H1 (cell line): ENCODE measurements around the gene TSPAN9. TPM values are rescaled to one million over a fixed set of nuclear protein-coding genes. Genes with fewer than 3 reads are reported as not detected.

Experiments used
- CTCF ChIA-PET: fragments of 300-600 bp; sonication (Branson Sonifier 250); formaldehyde crosslinking; loops from one replicate; lab custom pipeline; 2021; ENCODE audit not compliant: partially characterized antibody; lab: Charles Lee
- POLR2A ChIA-PET: fragments of 300-600 bp; sonication (Branson Sonifier 250); formaldehyde crosslinking; loops from one replicate; lab custom pipeline; 2021; ENCODE audit warnings: inconsistent platforms; ENCODE audit not compliant: partially characterized antibody; lab: Charles Lee
- DNase-seq, 2 experiments: peaks; one replicate each; pipeline versions ENCODE4 v3.0.0 to v3.0.0-alpha.2; 2010 to 2022; ENCODE audit warnings: low spot score in 2 of 2, low read depth in 1 of 2, mixed read lengths in 1 of 2
- FAIRE-seq: peaks from 2 replicates; lab custom pipeline; 2011; peaks lifted over from hg19 to GRCh38; lab: Jason Lieb, UNC
- H2AFZ ChIP-seq: 2 replicates; pipeline ENCODE4 v1.8.1; 2012; ENCODE audit warnings: low read length, inconsistent platforms
- H2AK5ac ChIP-seq: 2 replicates; pipeline ENCODE4 v1.6.1; 2013; ENCODE audit warnings: low read depth, low read length
- H2BK120ac ChIP-seq: replicated peaks from 2 replicates; pipeline ENCODE3; 2013; ENCODE audit warnings: low read depth, low read length, inconsistent platforms
- H2BK12ac ChIP-seq: 2 replicates; pipeline ENCODE4 v1.6.1; 2013; ENCODE audit warnings: low read depth, low read length
- H2BK15ac ChIP-seq: 2 replicates; pipeline ENCODE4 v1.6.1; 2013; ENCODE audit warnings: low read length
- H2BK20ac ChIP-seq: 2 replicates; pipeline ENCODE4 v1.6.1; 2013; ENCODE audit warnings: low read length
- H2BK5ac ChIP-seq: 2 replicates; pipeline ENCODE4 v1.6.1; 2013; ENCODE audit warnings: low read depth, low read length
- H3K14ac ChIP-seq: 2 replicates; pipeline ENCODE4 v1.6.1; 2013; ENCODE audit warnings: inconsistent platforms; ENCODE audit not compliant: insufficient read length
- H3K18ac ChIP-seq: 2 replicates; pipeline ENCODE4 v1.6.1; 2013; ENCODE audit warnings: low read length; ENCODE audit errors: extremely low read depth
- H3K23ac ChIP-seq: 2 replicates; pipeline ENCODE4 v1.6.1; 2013; ENCODE audit warnings: inconsistent platforms; ENCODE audit not compliant: insufficient read length
- H3K23me2 ChIP-seq: 2 replicates; pipeline ENCODE4 v1.6.1; 2013; ENCODE audit warnings: low read depth, low read length
- H3K27ac ChIP-seq: 2 replicates; pipeline ENCODE4 v1.6.1; 2011; ENCODE audit warnings: low read depth, low read length, inconsistent platforms
- H3K27me3 ChIP-seq, 4 experiments: replicated peaks in 1 of 4; 1 replicate in 1 of 4; 2 replicates in 3 of 4; pipeline versions ENCODE4 v1.6.1 to v1.8.1; 2011 to 2013; ENCODE audit warnings: low read length in 3 of 4, mild to moderate bottlenecking in 3 of 4, inconsistent platforms in 2 of 4, mixed read lengths in 2 of 4, moderate library complexity in 1 of 4; ENCODE audit not compliant: control insufficient read depth in 3 of 4, insufficient read depth in 3 of 4; ENCODE audit errors: extremely low read depth in 1 of 4
- H3K36me3 ChIP-seq, 4 experiments: 2 replicates each; pipeline versions ENCODE4 v1.6.1 to v1.8.1; 2011 to 2013; ENCODE audit warnings: mild to moderate bottlenecking in 4 of 4, low read length in 3 of 4, moderate library complexity in 2 of 4, control low read depth in 1 of 4, inconsistent platforms in 1 of 4; ENCODE audit not compliant: insufficient read depth in 4 of 4, control insufficient read depth in 2 of 4
- H3K4ac ChIP-seq: replicated peaks from 2 replicates; pipeline ENCODE3; 2013; ENCODE audit warnings: low read length, low read depth, mixed read lengths, inconsistent platforms; ENCODE audit not compliant: insufficient read length
- H3K4me1 ChIP-seq, 4 experiments: replicated peaks in 1 of 4; 1 replicate in 1 of 4; 2 replicates in 3 of 4; pipeline versions ENCODE4 v1.6.1 to v1.8.1; 2011 to 2013; ENCODE audit warnings: low read length in 3 of 4, inconsistent platforms in 2 of 4, mixed read lengths in 1 of 4; ENCODE audit not compliant: insufficient read depth in 4 of 4, control insufficient read depth in 3 of 4
- H3K4me2 ChIP-seq, 2 experiments: 2 replicates each; pipeline versions ENCODE4 v1.6.1 to v1.8.1; 2011 to 2013; ENCODE audit warnings: low read depth in 2 of 2, low read length in 2 of 2, control low read depth in 1 of 2, inconsistent platforms in 1 of 2, mild to moderate bottlenecking in 1 of 2; ENCODE audit not compliant: insufficient read depth in 1 of 2
- H3K4me3 ChIP-seq, 4 experiments: fragments of 200-600, 300-600 bp in 1 of 4; sonication (generic), shearing (Covaris generic), sonication (Bioruptor Twin) in 1 of 4; 2 replicates each; pipeline versions ENCODE4 v1.5.1 to v1.8.1; 2011 to 2016; ENCODE audit warnings: low read length in 4 of 4, low read depth in 3 of 4, control low read depth in 2 of 4, inconsistent platforms in 2 of 4, mild to moderate bottlenecking in 2 of 4, mixed read lengths in 1 of 4, moderate library complexity in 1 of 4; ENCODE audit not compliant: insufficient read depth in 2 of 4; ENCODE audit errors: extremely low read depth in 1 of 4
- H3K56ac ChIP-seq: replicated peaks from 2 replicates; pipeline ENCODE3; 2013; ENCODE audit warnings: low read depth, mild to moderate bottlenecking, mixed read lengths, low read length, inconsistent platforms; ENCODE audit not compliant: insufficient read length
- H3K79me1 ChIP-seq: 2 replicates; pipeline ENCODE4 v1.6.1; 2013; ENCODE audit warnings: low read depth, low read length, control low read depth
- H3K79me2 ChIP-seq, 2 experiments: 2 replicates each; pipeline versions ENCODE4 v1.6.1 to v1.8.1; 2012 to 2013; ENCODE audit warnings: low read length in 2 of 2, mild to moderate bottlenecking in 2 of 2, inconsistent platforms in 1 of 2; ENCODE audit not compliant: insufficient read depth in 2 of 2, control insufficient read depth in 1 of 2
- H3K9ac ChIP-seq, 4 experiments: replicated peaks in 1 of 4; 1 replicate in 1 of 4; 2 replicates in 3 of 4; pipeline versions ENCODE4 v1.6.1 to v1.8.1; 2011 to 2013; ENCODE audit warnings: low read depth in 3 of 4, low read length in 3 of 4, control low read depth in 2 of 4, mild to moderate bottlenecking in 2 of 4, moderate library complexity in 2 of 4, inconsistent platforms in 1 of 4; ENCODE audit errors: extremely low read depth in 1 of 4
- H3K9me3 ChIP-seq, 2 experiments: 2 replicates each; pipeline versions ENCODE4 v1.6.1 to v1.8.1; 2012 to 2013; ENCODE audit warnings: mild to moderate bottlenecking in 2 of 2, moderate library complexity in 2 of 2, control low read depth in 1 of 2, inconsistent platforms in 1 of 2, low read depth in 1 of 2, low read length in 1 of 2, mixed read lengths in 1 of 2; ENCODE audit not compliant: insufficient read depth in 2 of 2
- H4K20me1 ChIP-seq, 2 experiments: replicated peaks in 1 of 2; 2 replicates each; pipeline versions ENCODE3 to v1.8.1; 2011 to 2013; ENCODE audit warnings: inconsistent platforms in 2 of 2, low read length in 2 of 2, mild to moderate bottlenecking in 1 of 2; ENCODE audit not compliant: insufficient read depth in 2 of 2, control insufficient read depth in 1 of 2
- H4K5ac ChIP-seq: 2 replicates; pipeline ENCODE4 v1.6.1; 2013; ENCODE audit warnings: low read length, low read depth, mixed read lengths, inconsistent platforms; ENCODE audit not compliant: insufficient read length
- H4K8ac ChIP-seq: 2 replicates; pipeline ENCODE4 v1.8.0; 2013; ENCODE audit warnings: mild to moderate bottlenecking, moderate library complexity, low read length, inconsistent platforms; ENCODE audit not compliant: insufficient read depth; ENCODE audit errors: extremely low read depth
- H4K91ac ChIP-seq: replicated peaks from 2 replicates; pipeline ENCODE3; 2013; ENCODE audit warnings: low read length, mixed read lengths, inconsistent platforms; ENCODE audit not compliant: insufficient read length
- CBX8 ChIP-seq: fragments of 300-800, 300-1000 bp; sonication (generic); IDR thresholded peaks from 2 replicates; pipeline ENCODE4 v1.7.1; 2016; ENCODE audit warnings: low read depth, low read length, borderline replicate concordance
- POU5F1 ChIP-seq: IDR thresholded peaks from 2 replicates; pipeline ENCODE4 v1.6.1; 2011; ENCODE audit warnings: low read depth, mild to moderate bottlenecking, low read length, moderate library complexity
- RXRA ChIP-seq: IDR thresholded peaks from 2 replicates; pipeline ENCODE4 v1.6.1; 2011; ENCODE audit warnings: low read depth, mild to moderate bottlenecking, low read length, moderate library complexity; ENCODE audit not compliant: insufficient read depth
- SP1 ChIP-seq: IDR thresholded peaks from 2 replicates; pipeline ENCODE4 v1.6.1; 2011; ENCODE audit warnings: low read depth, low read length
- TCF12 ChIP-seq: IDR thresholded peaks from 2 replicates; pipeline ENCODE4 v1.6.1; 2011; ENCODE audit warnings: low read depth, mild to moderate bottlenecking, low read length
- whole genome bisulfite sequencing, 2 experiments: shearing (Covaris generic) in 1 of 2; methylation state at CpG; one replicate each; pipeline versions ENCODE4 v1.1.6 to v1.1.7; 2013 to 2015; ENCODE audit warnings: low lambda C conversion rate in 2 of 2, mixed read lengths in 2 of 2, inconsistent platforms in 1 of 2, low coverage in 1 of 2, missing lambda C conversion rate in 1 of 2; ENCODE audit not compliant: insufficient replicate concordance in 2 of 2, insufficient coverage in 1 of 2, insufficient read length in 1 of 2; ENCODE audit errors: extremely low coverage in 1 of 2, missing lambda C conversion rate in 1 of 2; 5-methylcytosine and 5-hydroxymethylcytosine counted together
- polyA plus RNA-seq, 7 experiments: library from polyadenylated mRNA; depleted of rRNA in 3 of 7; stranded (reverse) in 5 of 7; unstranded in 2 of 7; fragments of >200 nt in 5 of 7; fragments of 200-250 nt in 2 of 7; gene quantifications; 1 replicate in 5 of 7; 2 replicates in 1 of 7; 4 replicates in 1 of 7; pipeline versions ENCODE4 v1.2.1 to v1.2.3, GENCODE V29; 2011 to 2013; ENCODE audit warnings: missing spikeins in 2 of 7, mixed read lengths in 2 of 7
- total RNA-seq: library from RNA; stranded (reverse); fragmentation: NEBNext Ultra II Directional; extraction: Animal tissue kit (Norgen Biotek cat#: 25700); gene quantifications from 2 replicates; pipeline ENCODE4 v1.2.1, GENCODE V29; 2021
- TF ChIP-seq, protein P1 (sequence below): IDR thresholded peaks from 2 replicates; pipeline ENCODE4 v1.6.1; 2012; ENCODE audit warnings: low read length, inconsistent platforms

TSPAN9 gene
- total and polyA plus RNA-seq, 2 of the 8 experiments (the other 6 are each of a cell fraction or from before 2014, with no cell fraction given) = 11.5 to 29.1 TPM

DNA sequence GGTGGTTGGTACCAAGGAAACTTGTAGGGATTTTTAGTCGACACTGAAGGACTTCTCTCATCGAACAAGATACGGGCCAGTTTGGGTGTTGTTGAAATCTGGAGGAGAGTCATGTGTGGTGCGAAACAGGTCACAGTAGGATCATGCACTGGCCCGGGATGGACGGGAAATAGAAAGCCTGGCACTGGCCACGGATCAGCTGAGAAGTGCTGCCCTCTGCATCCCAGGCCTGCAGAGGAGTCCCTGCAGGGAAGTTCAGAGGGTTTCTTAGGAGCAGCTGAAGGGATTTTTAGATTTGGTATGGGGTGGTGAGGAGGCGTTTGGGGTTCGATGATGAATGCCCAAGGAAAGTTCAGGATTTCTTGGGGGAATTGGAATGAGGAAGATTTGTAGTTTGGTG is 63.1 kb downstream of the TSPAN9 start:
- Histone ChIP-seq H3K27ac (no peak overlapping the region), H3K9ac (no peak overlapping the region), H4K20me1 (no peaks in the 10 kb centered on the region), H3K56ac (no peak overlapping the region), H3K4me1 (peaks cover 2 to 29% (median 19%) of the 10 kb centered on the region in 4 experiments), H4K5ac (no peak overlapping the region), H3K4me3 (no peak overlapping the region), H3K79me1 (no peaks in the 10 kb centered on the region; the same call in 1 of the 2 replicates), H3K4me2 (no peak overlapping the region), H3K23ac (no peak overlapping the region), H3K9me3 (no peaks in the 10 kb centered on the region; a peak in 1 of 4 replicates), H2BK12ac (0 out of 2 replicates have a peak overlapping the region, but pooled peaks have one; percentile 50), H4K8ac (no peak overlapping the region), H2AK5ac (no peak overlapping the region), H3K18ac (no peak overlapping the region), H3K36me3 (no peaks in the 10 kb centered on the region), H3K23me2 (no peaks in the 10 kb centered on the region), H2AFZ (no peak overlapping the region), H3K4ac (no peak overlapping the region), H3K27me3 (no peaks in the 10 kb centered on the region), H2BK15ac (no peak overlapping the region), H2BK20ac (no peak overlapping the region), H3K79me2 (no peaks in the 10 kb centered on the region), H4K91ac (no peak overlapping the region), H3K14ac (no peak overlapping the region), H2BK120ac (no peak overlapping the region), H2BK5ac (no peak overlapping the region)
- ChIA-PET CTCF (interaction anchor here (0.9 to 16.5 kb wide), 18 partner anchors 9 to 173 kb away, joined by 3 to 448 read pairs (median 6); no protein-coding TSS in a partner anchor), POLR2A (interaction anchor here (0.6 to 2.0 kb wide), 3 partner anchors 14 to 329 kb away, joined by 3 to 4 read pairs (median 3); no protein-coding TSS in a partner anchor)
- FAIRE-seq = no peak
- WGBS, 2 experiments = 96 to 100% methylated on average over 2 to 9 of the region's 9 CpGs
- DNase-seq = peak in 1 of 2 experiments; percentile 43
- no peak for TF ChIP-seq TCF12
- TF ChIP-seq POU5F1 = no peak
- TF ChIP-seq, protein P1, sequence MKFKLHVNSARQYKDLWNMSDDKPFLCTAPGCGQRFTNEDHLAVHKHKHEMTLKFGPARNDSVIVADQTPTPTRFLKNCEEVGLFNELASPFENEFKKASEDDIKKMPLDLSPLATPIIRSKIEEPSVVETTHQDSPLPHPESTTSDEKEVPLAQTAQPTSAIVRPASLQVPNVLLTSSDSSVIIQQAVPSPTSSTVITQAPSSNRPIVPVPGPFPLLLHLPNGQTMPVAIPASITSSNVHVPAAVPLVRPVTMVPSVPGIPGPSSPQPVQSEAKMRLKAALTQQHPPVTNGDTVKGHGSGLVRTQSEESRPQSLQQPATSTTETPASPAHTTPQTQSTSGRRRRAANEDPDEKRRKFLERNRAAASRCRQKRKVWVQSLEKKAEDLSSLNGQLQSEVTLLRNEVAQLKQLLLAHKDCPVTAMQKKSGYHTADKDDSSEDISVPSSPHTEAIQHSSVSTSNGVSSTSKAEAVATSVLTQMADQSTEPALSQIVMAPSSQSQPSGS = no peak
- TF ChIP-seq CBX8 = no peak
- TF ChIP-seq SP1 = no peak
- no peak for TF ChIP-seq RXRA
